ENCODE results near the gene STEAP3.

The STEAP3 gene

GRCh38 chr2:119249855-119250717 lies 26.5 kb downstream of the STEAP3 start:
- no peak for TF ChIP-seq CTCF (IDR thresholded peaks at IDR 0.05; ENCODE audit: control insufficient read depth, extremely low read depth, insufficient read depth)
- DNase-seq (ENCODE audit: low read depth), result no peak
- H3K4me3 ChIP-seq (ENCODE audit: low read depth, low read length), result no peak overlapping the region

DNA sequence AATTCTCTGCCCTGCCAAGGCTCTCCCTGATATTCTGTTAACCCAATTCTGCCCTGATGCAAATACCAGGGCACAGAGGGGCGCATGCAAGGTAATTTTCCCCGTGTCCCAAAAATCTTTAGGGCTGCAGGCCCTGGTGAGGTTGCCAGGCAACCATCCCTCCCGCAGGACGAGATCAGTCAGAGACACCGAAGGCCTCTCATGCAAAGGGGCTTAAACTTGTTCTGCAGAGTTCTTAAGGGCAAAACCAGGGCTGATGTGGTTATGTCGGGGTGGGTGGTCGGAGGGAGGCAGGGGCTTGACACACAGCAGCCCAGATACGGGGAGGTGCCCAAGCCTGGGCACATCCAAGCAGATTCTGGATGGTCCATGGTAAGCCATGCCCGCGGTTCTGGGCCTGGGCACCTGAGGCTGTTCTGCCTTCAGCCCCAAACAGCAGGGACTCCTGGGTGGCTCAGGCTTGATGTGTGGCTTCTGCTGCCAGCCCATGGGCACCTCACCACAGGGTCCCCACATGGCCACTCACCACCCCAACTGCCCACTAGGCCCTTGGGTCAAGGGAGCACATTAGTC lies 27.2 kb downstream of the STEAP3 start:
- DNase-seq (ENCODE audit: low read depth), result no peak
- no peak for TF ChIP-seq CTCF (IDR thresholded peaks at IDR 0.05; ENCODE audit: control insufficient read depth, extremely low read depth, insufficient read depth)
- no peak overlapping the region for H3K4me3 ChIP-seq (ENCODE audit: low read depth, low read length)

DNA sequence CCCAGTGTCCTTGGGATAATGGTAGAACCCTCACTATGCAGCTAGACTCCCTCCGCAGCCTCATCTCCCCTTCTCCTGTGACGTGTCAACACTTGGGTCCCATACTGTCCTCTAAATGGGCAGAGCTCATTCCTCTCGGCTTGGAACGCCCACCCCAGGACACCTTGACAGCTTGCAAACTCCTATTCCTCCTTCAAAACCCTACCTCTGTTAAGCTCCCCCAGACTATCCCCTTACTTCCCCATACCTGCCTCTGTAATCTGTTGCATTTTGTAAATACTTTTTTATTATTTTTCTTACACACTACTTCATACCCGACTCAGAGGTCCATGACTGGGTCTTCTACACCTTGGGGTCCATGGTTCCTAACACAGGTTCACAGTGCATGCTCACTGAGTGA lies 28.0 kb downstream of the STEAP3 start:
- DNase-seq (ENCODE audit: low read depth), result no peak
- TF ChIP-seq CTCF (IDR thresholded peaks at IDR 0.05; ENCODE audit: control insufficient read depth, extremely low read depth, insufficient read depth), result no peak
- no peak overlapping the region for H3K4me3 ChIP-seq (ENCODE audit: low read depth, low read length)

- no peak overlapping the region for H3K4me3 ChIP-seq (ENCODE audit: low read depth, low read length)
- no peak for TF ChIP-seq CTCF (IDR thresholded peaks at IDR 0.05; ENCODE audit: control insufficient read depth, extremely low read depth, insufficient read depth)
- no peak for DNase-seq (ENCODE audit: low read depth)
These were observed 28.8 kb downstream of the STEAP3 start for GRCh38 chr2:119252186-119253113.

- no peak for DNase-seq (ENCODE audit: low read depth)
- H3K4me3 ChIP-seq (ENCODE audit: low read depth, low read length), result no peak overlapping the region
- TF ChIP-seq CTCF (IDR thresholded peaks at IDR 0.05; ENCODE audit: control insufficient read depth, extremely low read depth, insufficient read depth), result no peak
These were observed 29.6 kb downstream of the STEAP3 start for GRCh38 chr2:119253114-119253702.

- no peak for DNase-seq (ENCODE audit: low read depth)
- no peak for TF ChIP-seq CTCF (IDR thresholded peaks at IDR 0.05; ENCODE audit: control insufficient read depth, extremely low read depth, insufficient read depth)
These were observed 30.3 kb downstream of the STEAP3 start for GRCh38 chr2:119253760-119254600.

More at GRCh38 chr2:119253760-119254600, 30.3 kb downstream of the STEAP3 start:
- no peak overlapping the region for H3K4me3 ChIP-seq (ENCODE audit: low read depth, low read length)

Data from LNCaP clone FGC (cell line).